Measurements from ENCODE around the gene ANKMY1.

GRCh38 chr2:240446664-240447175, 111.1 kb downstream of the ANKMY1 start:
- no peak for TF ChIP-seq CTCF (conservative IDR thresholded peaks at IDR 0.05; ENCODE audit: low read length)
- TF ChIP-seq EZH2phosphoT487 (IDR thresholded peaks at IDR 0.05; ENCODE audit: borderline replicate concordance) = no peak
